Measurements from ENCODE around the gene CNNM1. TPM values are rescaled to one million over a fixed set of nuclear protein-coding genes. Genes with fewer than 3 reads are reported as not detected.
A peak's percentile ranks its signal among the peaks of the same experiment; 100 is the strongest.

The CNNM1 gene
- total and polyA plus RNA-seq, 11 donors: 0.04 to 0.43 (median 0.11) TPM; not detected in 4

GRCh38 chr10:99399664-99400063, 70.5 kb downstream of the CNNM1 start:
- 95 to 99% (median 97%) methylated on average over 3 of the region's 3 CpGs for WGBS, 4 donors
- no peaks in the 10 kb centered on the region for H3K27me3 ChIP-seq
- ATAC-seq (no peak), DNase-seq (no peak)
- H3K4me1 ChIP-seq: peaks cover 0 to 19% (median 3%) of the 10 kb centered on the region in 12 donors
- intact Hi-C loops (cut with DNase I): loop anchor here in 1 of 10 donors (10.0 kb wide), 1 partner anchor 305 kb away; no protein-coding TSS in a partner anchor
- peaks cover 3 to 100% (median 85%) of the 10 kb centered on the region in 9 donors for H3K36me3 ChIP-seq
- TF ChIP-seq CTCF (IDR thresholded peaks at IDR 0.05): no peak
- no peak for TF ChIP-seq POLR2A (IDR thresholded peaks at IDR 0.05)
- no peaks in the 10 kb centered on the region for H3K9me3 ChIP-seq
- no peak overlapping the region for H3K4me3 ChIP-seq
- H3K27ac ChIP-seq: no peak overlapping the region

- peak in 1 of 4 donors; percentile 28 for ATAC-seq
- WGBS, 4 donors: 67 to 79% (median 76%) methylated on average over 9 of the region's 9 CpGs
- no peak overlapping the region for H3K27ac ChIP-seq
- no peaks in the 10 kb centered on the region for H3K9me3 ChIP-seq
- no peaks in the 10 kb centered on the region for H3K27me3 ChIP-seq
- peaks cover 3 to 97% (median 79%) of the 10 kb centered on the region in 9 donors for H3K36me3 ChIP-seq
- TF ChIP-seq POLR2A (IDR thresholded peaks at IDR 0.05) (no peak), CTCF (IDR thresholded peaks at IDR 0.05) (no peak)
- H3K4me3 ChIP-seq: no peak overlapping the region
- intact Hi-C loops (cut with DNase I): no loop called here
- no peak for DNase-seq
- no peaks in the 10 kb centered on the region for H3K4me1 ChIP-seq
These were observed 74.5 kb downstream of the CNNM1 start for GRCh38 chr10:99403674-99404073.

GRCh38 chr10:99406149-99406548, 77.0 kb downstream of the CNNM1 start:
- TF ChIP-seq POLR2A (IDR thresholded peaks at IDR 0.05) (no peak), CTCF (IDR thresholded peaks at IDR 0.05) (no peak)
- 96 to 98% (median 97%) methylated on average over 3 of the region's 3 CpGs for WGBS, 4 donors
- ATAC-seq (no peak), DNase-seq (no peak)
- no peak overlapping the region for H3K27ac ChIP-seq
- peaks cover 0 to 17% (median 6%) of the 10 kb centered on the region in 12 donors for H3K4me1 ChIP-seq
- no peak overlapping the region for H3K4me3 ChIP-seq
- peaks cover 0 to 88% (median 58%) of the 10 kb centered on the region in 9 donors for H3K36me3 ChIP-seq
- intact Hi-C loops (cut with DNase I): no loop called here
- H3K9me3 ChIP-seq: no peaks in the 10 kb centered on the region
- no peaks in the 10 kb centered on the region for H3K27me3 ChIP-seq

GRCh38 chr10:99410146-99410545, 81.0 kb downstream of the CNNM1 start:
- no peak for ATAC-seq
- no peaks in the 10 kb centered on the region for H3K9me3 ChIP-seq
- DNase-seq: no peak
- H3K4me1 ChIP-seq: peaks cover 0 to 32% (median 10%) of the 10 kb centered on the region in 12 donors
- no peak overlapping the region for H3K27ac ChIP-seq
- TF ChIP-seq CTCF (IDR thresholded peaks at IDR 0.05): no peak
- TF ChIP-seq POLR2A (IDR thresholded peaks at IDR 0.05): no peak
- intact Hi-C loops (cut with DNase I): no loop called here
- no peak overlapping the region for H3K4me3 ChIP-seq
- peaks cover 0 to 60% (median 21%) of the 10 kb centered on the region in 9 donors for H3K36me3 ChIP-seq
- WGBS, 4 donors: 16 to 26% (median 22%) methylated on average over 1 of the region's 1 CpG
- no peaks in the 10 kb centered on the region for H3K27me3 ChIP-seq

Data from heart left ventricle (tissue), 16 donors.